ENCODE results near the gene SEPTIN5. TPM values are rescaled to one million over a fixed set of nuclear protein-coding genes. Genes with fewer than 3 reads are reported as not detected.

Gene SEPTIN5
- total and polyA plus RNA-seq, 9 of the 15 experiments (the other 6 are each of a cell fraction or from before 2014, with no cell fraction given), result 0.03 to 195 (median 119) TPM

DNA sequence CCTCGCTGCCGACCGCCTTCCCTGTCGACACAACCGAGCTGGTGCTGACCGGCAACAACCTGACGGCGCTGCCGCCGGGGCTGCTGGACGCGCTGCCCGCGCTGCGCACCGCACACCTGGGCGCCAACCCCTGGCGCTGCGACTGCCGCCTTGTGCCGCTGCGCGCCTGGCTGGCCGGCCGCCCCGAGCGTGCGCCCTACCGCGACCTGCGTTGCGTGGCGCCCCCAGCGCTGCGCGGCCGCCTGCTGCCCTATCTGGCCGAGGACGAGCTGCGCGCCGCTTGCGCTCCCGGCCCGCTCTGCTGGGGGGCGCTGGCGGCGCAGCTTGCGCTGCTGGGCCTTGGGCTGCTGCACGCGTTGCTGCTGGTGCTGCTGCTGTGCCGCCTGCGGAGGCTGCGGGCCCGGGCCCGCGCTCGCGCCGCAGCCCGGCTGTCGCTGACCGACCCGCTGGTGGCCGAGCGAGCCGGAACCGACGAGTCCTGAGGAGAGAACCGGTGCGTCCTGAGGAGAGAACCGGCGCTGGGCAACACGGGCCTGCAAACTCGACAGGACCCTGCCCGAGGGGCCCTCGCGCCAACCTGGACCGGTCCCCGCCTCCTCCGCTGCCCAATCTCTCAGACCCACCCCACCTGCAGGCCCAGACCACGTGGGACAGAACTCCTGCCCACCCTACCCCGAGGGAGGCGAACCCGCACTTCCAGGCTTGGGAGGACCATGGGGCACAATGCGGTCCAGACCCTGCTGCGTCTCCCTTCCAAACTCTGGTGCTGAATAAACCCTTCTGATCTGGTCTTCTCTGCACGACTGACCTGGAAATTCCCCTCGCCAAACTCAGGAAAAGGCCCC is 9.9 kb downstream of the SEPTIN5 start (continued):
- TF ChIP-seq, protein P1, sequence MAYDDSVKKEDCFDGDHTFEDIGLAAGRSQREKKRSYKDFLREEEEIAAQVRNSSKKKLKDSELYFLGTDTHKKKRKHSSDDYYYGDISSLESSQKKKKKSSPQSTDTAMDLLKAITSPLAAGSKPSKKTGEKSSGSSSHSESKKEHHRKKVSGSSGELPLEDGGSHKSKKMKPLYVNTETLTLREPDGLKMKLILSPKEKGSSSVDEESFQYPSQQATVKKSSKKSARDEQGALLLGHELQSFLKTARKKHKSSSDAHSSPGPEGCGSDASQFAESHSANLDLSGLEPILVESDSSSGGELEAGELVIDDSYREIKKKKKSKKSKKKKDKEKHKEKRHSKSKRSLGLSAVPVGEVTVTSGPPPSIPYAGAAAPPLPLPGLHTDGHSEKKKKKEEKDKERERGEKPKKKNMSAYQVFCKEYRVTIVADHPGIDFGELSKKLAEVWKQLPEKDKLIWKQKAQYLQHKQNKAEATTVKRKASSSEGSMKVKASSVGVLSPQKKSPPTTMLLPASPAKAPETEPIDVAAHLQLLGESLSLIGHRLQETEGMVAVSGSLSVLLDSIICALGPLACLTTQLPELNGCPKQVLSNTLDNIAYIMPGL (CRISPR knock-in tag; IDR thresholded peaks at IDR 0.05), result peak; percentile 97
- TF ChIP-seq STAT5A (IDR thresholded peaks at IDR 0.05; ENCODE audit: borderline replicate concordance, low read length), result no peak
- TF ChIP-seq MCM5 (IDR thresholded peaks at IDR 0.05; ENCODE audit: low read depth), result no peak
- no peak for TF ChIP-seq ZNF444 (CRISPR knock-in tag; IDR thresholded peaks at IDR 0.05)
- TF ChIP-seq, protein P2, sequence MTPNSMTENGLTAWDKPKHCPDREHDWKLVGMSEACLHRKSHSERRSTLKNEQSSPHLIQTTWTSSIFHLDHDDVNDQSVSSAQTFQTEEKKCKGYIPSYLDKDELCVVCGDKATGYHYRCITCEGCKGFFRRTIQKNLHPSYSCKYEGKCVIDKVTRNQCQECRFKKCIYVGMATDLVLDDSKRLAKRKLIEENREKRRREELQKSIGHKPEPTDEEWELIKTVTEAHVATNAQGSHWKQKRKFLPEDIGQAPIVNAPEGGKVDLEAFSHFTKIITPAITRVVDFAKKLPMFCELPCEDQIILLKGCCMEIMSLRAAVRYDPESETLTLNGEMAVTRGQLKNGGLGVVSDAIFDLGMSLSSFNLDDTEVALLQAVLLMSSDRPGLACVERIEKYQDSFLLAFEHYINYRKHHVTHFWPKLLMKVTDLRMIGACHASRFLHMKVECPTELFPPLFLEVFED (CRISPR knock-in tag; conservative IDR thresholded peaks at IDR 0.05), result no peak
- no peak for TF ChIP-seq PPARD (CRISPR knock-in tag; IDR thresholded peaks at IDR 0.05)
- peak; percentile 57 for TF ChIP-seq POLR2G (IDR thresholded peaks at IDR 0.05; ENCODE audit: low read depth, low read length)
- TF ChIP-seq MXI1 (IDR thresholded peaks at IDR 0.05; ENCODE audit: low read depth, low read length), result no peak
- no peak for TF ChIP-seq SAFB2 (IDR thresholded peaks at IDR 0.05; ENCODE audit: borderline replicate concordance, low read depth, low read length, severe bottlenecking)
- no peak for TF ChIP-seq SRSF1 (IDR thresholded peaks at IDR 0.05; ENCODE audit: low read depth, low read length)
- TF ChIP-seq SIRT6 (IDR thresholded peaks at IDR 0.05; ENCODE audit: low read depth, low read length), result peak; percentile 30
- peak in 1 of 2 experiments; percentile 89; a peak in 1 of 3 replicates for TF ChIP-seq CBX3 (IDR thresholded peaks at IDR 0.05; ENCODE audit: borderline replicate concordance in 1 of 2, low read length in 2 of 2)
- peak; percentile 31; the same call in 1 of the 2 replicates for TF ChIP-seq HLTF (IDR thresholded peaks at IDR 0.05)
- TF ChIP-seq, protein P3, sequence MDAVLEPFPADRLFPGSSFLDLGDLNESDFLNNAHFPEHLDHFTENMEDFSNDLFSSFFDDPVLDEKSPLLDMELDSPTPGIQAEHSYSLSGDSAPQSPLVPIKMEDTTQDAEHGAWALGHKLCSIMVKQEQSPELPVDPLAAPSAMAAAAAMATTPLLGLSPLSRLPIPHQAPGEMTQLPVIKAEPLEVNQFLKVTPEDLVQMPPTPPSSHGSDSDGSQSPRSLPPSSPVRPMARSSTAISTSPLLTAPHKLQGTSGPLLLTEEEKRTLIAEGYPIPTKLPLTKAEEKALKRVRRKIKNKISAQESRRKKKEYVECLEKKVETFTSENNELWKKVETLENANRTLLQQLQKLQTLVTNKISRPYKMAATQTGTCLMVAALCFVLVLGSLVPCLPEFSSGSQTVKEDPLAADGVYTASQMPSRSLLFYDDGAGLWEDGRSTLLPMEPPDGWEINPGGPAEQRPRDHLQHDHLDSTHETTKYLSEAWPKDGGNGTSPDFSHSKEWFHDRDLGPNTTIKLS (IDR thresholded peaks at IDR 0.05; ENCODE audit: borderline replicate concordance, low read depth), result no peak
- TF ChIP-seq STAG1 (CRISPR knock-in tag; IDR thresholded peaks at IDR 0.05; ENCODE audit: borderline replicate concordance), result no peak
- no peak for TF ChIP-seq ESRRB (CRISPR knock-in tag; IDR thresholded peaks at IDR 0.05; ENCODE audit: borderline replicate concordance)
- TF ChIP-seq CBFA2T2 (conservative IDR thresholded peaks at IDR 0.05), result no peak
- TF ChIP-seq RBFOX2 (IDR thresholded peaks at IDR 0.05; ENCODE audit: low read depth, low read length), result peak; percentile 10
- TF ChIP-seq, protein P4, sequence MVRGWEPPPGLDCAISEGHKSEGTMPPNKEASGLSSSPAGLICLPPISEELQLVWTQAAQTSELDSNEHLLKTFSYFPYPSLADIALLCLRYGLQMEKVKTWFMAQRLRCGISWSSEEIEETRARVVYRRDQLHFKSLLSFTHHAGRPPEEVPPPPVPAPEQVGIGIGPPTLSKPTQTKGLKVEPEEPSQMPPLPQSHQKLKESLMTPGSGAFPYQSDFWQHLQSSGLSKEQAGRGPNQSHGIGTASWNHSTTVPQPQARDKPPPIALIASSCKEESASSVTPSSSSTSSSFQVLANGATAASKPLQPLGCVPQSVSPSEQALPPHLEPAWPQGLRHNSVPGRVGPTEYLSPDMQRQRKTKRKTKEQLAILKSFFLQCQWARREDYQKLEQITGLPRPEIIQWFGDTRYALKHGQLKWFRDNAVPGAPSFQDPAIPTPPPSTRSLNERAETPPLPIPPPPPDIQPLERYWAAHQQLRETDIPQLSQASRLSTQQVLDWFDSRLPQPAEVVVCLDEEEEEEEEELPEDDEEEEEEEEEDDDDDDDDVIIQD (CRISPR knock-in tag; IDR thresholded peaks at IDR 0.05), result no peak
- no peak for TF ChIP-seq FOXM1 (IDR thresholded peaks at IDR 0.05; ENCODE audit: low read depth)
- no peak for TF ChIP-seq FOXM1 (CRISPR knock-in tag; IDR thresholded peaks at IDR 0.05; ENCODE audit: low read depth)
